Measurements from ENCODE around the gene ACSS1. TPM values are rescaled to one million over a fixed set of nuclear protein-coding genes. Genes with fewer than 3 reads are reported as not detected.

Gene ACSS1
- polyA plus RNA-seq, 2 of the 4 experiments (the other 2 are of a cell fraction): 7.2 to 7.6 TPM

DNA sequence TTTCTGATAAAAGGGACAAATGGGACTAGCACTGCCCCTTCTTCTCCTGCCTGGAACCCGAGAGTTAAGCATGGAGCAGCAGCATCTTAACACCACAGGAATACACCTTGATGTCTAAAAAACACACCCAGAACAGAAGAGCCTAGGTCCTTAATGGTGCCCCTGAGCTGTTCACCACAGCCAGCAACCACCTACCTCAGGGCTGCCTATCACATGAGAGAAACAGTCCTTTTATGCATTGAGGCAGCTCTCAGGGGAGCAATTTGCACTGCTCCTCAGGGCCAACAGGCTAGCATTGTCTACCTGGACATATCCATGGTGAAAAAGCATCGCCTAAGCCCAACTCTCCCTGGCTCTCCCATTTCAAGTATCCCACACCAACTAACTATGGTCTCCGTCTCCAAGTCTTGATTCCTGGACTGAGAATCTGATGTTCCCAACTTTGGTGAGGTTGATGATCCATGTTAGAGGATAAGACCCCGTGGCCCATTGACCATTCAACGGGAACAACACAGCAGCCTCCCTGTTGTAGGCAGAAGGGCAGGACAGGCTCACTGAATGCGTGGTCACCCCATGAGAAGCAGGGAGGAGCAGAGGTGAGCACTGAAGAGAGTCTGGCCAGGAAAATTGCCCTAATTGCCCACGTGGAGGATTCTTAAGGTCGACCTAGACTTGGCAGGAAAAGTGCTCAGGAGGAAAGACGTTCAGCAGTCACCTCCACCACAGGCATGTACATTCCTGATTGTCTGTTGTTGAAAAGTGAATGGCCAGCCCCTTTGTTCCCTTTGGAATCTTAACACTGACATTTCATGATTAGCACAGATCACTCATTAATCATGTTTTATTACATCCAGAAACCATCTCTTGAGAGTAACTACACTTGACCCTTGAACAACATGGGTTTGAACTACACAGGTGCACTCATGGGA, 61.2 kb downstream of the ACSS1 start (continued):
- TF ChIP-seq, protein P1, sequence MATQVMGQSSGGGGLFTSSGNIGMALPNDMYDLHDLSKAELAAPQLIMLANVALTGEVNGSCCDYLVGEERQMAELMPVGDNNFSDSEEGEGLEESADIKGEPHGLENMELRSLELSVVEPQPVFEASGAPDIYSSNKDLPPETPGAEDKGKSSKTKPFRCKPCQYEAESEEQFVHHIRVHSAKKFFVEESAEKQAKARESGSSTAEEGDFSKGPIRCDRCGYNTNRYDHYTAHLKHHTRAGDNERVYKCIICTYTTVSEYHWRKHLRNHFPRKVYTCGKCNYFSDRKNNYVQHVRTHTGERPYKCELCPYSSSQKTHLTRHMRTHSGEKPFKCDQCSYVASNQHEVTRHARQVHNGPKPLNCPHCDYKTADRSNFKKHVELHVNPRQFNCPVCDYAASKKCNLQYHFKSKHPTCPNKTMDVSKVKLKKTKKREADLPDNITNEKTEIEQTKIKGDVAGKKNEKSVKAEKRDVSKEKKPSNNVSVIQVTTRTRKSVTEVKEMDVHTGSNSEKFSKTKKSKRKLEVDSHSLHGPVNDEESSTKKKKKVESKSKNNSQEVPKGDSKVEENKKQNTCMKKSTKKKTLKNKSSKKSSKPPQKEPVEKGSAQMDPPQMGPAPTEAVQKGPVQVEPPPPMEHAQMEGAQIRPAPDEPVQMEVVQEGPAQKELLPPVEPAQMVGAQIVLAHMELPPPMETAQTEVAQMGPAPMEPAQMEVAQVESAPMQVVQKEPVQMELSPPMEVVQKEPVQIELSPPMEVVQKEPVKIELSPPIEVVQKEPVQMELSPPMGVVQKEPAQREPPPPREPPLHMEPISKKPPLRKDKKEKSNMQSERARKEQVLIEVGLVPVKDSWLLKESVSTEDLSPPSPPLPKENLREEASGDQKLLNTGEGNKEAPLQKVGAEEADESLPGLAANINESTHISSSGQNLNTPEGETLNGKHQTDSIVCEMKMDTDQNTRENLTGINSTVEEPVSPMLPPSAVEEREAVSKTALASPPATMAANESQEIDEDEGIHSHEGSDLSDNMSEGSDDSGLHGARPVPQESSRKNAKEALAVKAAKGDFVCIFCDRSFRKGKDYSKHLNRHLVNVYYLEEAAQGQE (IDR thresholded peaks at IDR 0.05): no peak
- TF ChIP-seq PHF8 (IDR thresholded peaks at IDR 0.05; ENCODE audit: borderline replicate concordance, low read depth): no peak
- no peak for TF ChIP-seq MYC (IDR thresholded peaks at IDR 0.05; ENCODE audit: borderline replicate concordance, low read length)
- TF ChIP-seq CBX2 (IDR thresholded peaks at IDR 0.05; ENCODE audit: borderline replicate concordance, low read depth): no peak
- TF ChIP-seq RFX5 (IDR thresholded peaks at IDR 0.05): no peak
- no peak for TF ChIP-seq TFCP2L1 (CRISPR knock-in tag; IDR thresholded peaks at IDR 0.05)
- no peak for TF ChIP-seq HOXB13 (CRISPR knock-in tag; IDR thresholded peaks at IDR 0.05; ENCODE audit: low read depth)
- TF ChIP-seq GATA3 (IDR thresholded peaks at IDR 0.05; ENCODE audit: borderline replicate concordance): no peak
- TF ChIP-seq, protein P2, sequence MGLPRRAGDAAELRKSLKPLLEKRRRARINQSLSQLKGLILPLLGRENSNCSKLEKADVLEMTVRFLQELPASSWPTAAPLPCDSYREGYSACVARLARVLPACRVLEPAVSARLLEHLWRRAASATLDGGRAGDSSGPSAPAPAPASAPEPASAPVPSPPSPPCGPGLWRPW (IDR thresholded peaks at IDR 0.05): no peak
- no peak for TF ChIP-seq CEBPB (IDR thresholded peaks at IDR 0.05)

DNA sequence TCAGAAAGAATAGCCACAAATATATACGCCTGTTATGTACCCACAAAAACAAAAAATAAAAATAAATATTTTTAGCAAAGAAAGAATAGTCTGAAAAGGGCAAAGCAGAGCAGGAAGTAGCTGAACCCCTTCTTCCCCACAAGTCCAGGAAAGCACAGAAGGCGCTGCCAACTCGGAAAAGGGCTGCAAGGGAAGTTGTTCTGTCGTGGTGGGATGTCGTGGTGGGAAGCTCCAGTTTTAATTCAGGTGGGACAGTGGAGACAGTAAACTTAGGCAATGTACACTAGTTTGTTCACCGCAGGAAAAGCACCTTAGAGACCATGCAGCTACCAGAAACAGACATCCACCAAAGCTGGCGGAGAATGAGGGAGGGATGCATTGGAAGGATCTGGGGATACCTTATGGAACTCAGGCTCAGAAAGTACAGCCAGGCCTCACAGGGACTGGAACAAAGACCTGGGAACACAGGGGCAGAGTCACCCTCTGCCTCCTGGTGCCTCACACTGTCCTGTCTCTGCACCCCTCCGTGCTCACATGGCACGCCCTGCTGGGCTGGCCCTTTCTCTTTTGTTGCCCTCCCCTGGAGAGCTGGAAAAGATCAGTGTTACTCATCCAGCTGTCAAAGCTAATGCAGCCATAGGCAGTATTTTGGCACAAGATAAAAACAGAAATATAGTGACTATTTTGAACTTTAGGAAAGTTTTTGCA, 62.0 kb downstream of the ACSS1 start:
- peaks cover 43% of the 10 kb centered on the region for H3K4me1 ChIP-seq
- POLR2A ChIA-PET: interaction anchor here (2.2 kb wide), 1 partner anchor 70 kb away, joined by 7 read pairs; no protein-coding TSS in a partner anchor
- no peak for FAIRE-seq

More for the DNA sequence above, 62.0 kb downstream of the ACSS1 start:
- 65% methylated on average over 9 of the region's 9 CpGs for WGBS (ENCODE audit: missing lambda C conversion rate)
- peak overlapping the region in 1 of 2 experiments; percentile 6; a peak in 1 of 6 replicates for H3K27ac ChIP-seq
- TF ChIP-seq POLR2A (IDR thresholded peaks at IDR 0.05; ENCODE audit: low read length) (no peak), CBX8 (IDR thresholded peaks at IDR 0.05) (no peak), HEYL (CRISPR knock-in tag; IDR thresholded peaks at IDR 0.05) (no peak), CBX2 (IDR thresholded peaks at IDR 0.05; ENCODE audit: borderline replicate concordance, low read depth) (no peak), RNF2 (IDR thresholded peaks at IDR 0.05; ENCODE audit: borderline replicate concordance, low read depth) (no peak), RFX5 (IDR thresholded peaks at IDR 0.05) (no peak), ZSCAN20 (CRISPR knock-in tag; IDR thresholded peaks at IDR 0.05) (no peak), RARB (CRISPR knock-in tag; IDR thresholded peaks at IDR 0.05) (no peak), PHF8 (IDR thresholded peaks at IDR 0.05; ENCODE audit: borderline replicate concordance, low read depth) (no peak), KDM5A (IDR thresholded peaks at IDR 0.05) (no peak), ZC3H11A (IDR thresholded peaks at IDR 0.05) (no peak), BHLHE40 (IDR thresholded peaks at IDR 0.05; ENCODE audit: low read depth, low read length) (no peak), ESRRA (IDR thresholded peaks at IDR 0.05; ENCODE audit: borderline replicate concordance, low read length) (no peak), NPAS2 (CRISPR knock-in tag; IDR thresholded peaks at IDR 0.05; ENCODE audit: borderline replicate concordance) (no peak), MYC (IDR thresholded peaks at IDR 0.05; ENCODE audit: borderline replicate concordance, low read length) (no peak), SREBF2 (IDR thresholded peaks at IDR 0.05) (no peak), NFE2L2 (conservative IDR thresholded peaks at IDR 0.05; ENCODE audit: low read length) (no peak), EP300 (IDR thresholded peaks at IDR 0.05) (no peak)
- TF ChIP-seq, protein P3, sequence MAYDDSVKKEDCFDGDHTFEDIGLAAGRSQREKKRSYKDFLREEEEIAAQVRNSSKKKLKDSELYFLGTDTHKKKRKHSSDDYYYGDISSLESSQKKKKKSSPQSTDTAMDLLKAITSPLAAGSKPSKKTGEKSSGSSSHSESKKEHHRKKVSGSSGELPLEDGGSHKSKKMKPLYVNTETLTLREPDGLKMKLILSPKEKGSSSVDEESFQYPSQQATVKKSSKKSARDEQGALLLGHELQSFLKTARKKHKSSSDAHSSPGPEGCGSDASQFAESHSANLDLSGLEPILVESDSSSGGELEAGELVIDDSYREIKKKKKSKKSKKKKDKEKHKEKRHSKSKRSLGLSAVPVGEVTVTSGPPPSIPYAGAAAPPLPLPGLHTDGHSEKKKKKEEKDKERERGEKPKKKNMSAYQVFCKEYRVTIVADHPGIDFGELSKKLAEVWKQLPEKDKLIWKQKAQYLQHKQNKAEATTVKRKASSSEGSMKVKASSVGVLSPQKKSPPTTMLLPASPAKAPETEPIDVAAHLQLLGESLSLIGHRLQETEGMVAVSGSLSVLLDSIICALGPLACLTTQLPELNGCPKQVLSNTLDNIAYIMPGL (CRISPR knock-in tag; IDR thresholded peaks at IDR 0.05; ENCODE audit: borderline replicate concordance): no peak
- TF ChIP-seq, protein P4, sequence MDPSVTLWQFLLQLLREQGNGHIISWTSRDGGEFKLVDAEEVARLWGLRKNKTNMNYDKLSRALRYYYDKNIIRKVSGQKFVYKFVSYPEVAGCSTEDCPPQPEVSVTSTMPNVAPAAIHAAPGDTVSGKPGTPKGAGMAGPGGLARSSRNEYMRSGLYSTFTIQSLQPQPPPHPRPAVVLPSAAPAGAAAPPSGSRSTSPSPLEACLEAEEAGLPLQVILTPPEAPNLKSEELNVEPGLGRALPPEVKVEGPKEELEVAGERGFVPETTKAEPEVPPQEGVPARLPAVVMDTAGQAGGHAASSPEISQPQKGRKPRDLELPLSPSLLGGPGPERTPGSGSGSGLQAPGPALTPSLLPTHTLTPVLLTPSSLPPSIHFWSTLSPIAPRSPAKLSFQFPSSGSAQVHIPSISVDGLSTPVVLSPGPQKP (IDR thresholded peaks at IDR 0.05; ENCODE audit: low read depth, low read length): no peak
- no peak overlapping the region for H3K4me3 ChIP-seq
- H3K4me2 ChIP-seq: no peak overlapping the region
- no peak for DNase-seq (ENCODE audit: low read depth in 1 of 2, low spot score in 1 of 2)
- no peak for ATAC-seq
- CTCF ChIA-PET: interaction anchor here (0.7 to 9.1 kb wide), 42 partner anchors 9 to 412 kb away, joined by 3 to 130 read pairs (median 5); partner anchors contain the start of genes ACSS1, ENTPD6, GINS1 and PYGB
- H3K9me3 ChIP-seq: no peaks in the 10 kb centered on the region

Measured in A549 (cell line).